ENCODE data around the gene PLAC1.

The PLAC1 gene

DNA sequence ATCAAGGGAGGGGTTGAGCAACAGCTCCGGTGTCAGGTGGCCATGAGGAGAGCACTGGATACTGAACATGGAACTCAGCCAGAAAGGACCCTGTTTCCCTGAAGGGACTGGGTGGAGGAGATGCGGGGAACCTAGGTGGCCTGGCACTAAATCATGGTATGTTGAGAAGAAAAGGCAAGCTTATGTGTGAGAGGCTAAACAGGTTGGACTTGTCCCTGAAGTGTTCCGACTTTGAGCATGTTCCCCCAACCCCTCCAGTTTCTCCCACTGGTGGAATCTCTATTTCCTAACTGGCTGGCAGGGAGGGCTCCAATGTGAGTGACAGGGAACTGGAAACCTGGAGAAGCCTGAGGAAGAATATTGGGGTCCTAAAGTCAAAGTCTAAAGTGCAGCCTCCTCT is 69.5 kb downstream of the PLAC1 start:
- DNase-seq (ENCODE audit: low read depth in 2 of 2): no peak

DNA sequence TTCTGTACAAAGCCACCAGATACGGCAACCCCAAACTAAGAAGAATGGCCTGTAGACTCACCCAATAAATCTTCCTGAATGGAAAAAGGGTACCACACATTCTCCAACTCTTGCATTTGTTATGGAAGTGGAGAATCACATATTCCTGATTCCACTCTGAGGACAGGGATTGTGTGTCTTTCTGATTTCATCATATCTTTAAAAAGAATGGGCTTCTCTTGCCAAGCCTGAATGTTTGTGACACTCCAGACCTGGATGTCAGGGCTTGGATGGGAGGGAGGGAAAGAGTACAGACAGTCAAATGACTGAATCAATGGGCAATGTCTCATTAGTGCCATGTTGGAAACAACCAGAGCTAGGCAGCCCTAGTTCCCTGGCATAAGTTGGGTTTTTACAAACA is 77.4 kb downstream of the PLAC1 start:
- no peak for DNase-seq (ENCODE audit: low read depth in 2 of 2)

DNA sequence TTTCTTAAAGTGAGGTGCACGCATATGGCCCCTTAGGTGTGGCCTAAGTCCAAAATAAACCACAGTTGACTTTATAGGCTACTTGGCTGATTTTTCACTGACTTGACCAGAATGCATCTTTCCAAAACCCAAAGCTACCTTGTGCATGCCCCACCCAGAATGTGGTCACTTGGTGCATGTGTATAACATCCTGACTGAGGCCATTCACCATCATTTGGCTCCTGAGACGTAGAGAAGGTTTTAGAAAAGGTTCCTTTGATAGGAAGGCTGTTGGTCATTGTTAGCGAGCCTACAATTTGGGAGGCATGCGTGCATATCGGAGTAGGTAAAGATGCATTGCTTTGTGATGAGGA is 84.6 kb downstream of the PLAC1 start:
- no peak for DNase-seq (ENCODE audit: low read depth in 2 of 2)

DNA sequence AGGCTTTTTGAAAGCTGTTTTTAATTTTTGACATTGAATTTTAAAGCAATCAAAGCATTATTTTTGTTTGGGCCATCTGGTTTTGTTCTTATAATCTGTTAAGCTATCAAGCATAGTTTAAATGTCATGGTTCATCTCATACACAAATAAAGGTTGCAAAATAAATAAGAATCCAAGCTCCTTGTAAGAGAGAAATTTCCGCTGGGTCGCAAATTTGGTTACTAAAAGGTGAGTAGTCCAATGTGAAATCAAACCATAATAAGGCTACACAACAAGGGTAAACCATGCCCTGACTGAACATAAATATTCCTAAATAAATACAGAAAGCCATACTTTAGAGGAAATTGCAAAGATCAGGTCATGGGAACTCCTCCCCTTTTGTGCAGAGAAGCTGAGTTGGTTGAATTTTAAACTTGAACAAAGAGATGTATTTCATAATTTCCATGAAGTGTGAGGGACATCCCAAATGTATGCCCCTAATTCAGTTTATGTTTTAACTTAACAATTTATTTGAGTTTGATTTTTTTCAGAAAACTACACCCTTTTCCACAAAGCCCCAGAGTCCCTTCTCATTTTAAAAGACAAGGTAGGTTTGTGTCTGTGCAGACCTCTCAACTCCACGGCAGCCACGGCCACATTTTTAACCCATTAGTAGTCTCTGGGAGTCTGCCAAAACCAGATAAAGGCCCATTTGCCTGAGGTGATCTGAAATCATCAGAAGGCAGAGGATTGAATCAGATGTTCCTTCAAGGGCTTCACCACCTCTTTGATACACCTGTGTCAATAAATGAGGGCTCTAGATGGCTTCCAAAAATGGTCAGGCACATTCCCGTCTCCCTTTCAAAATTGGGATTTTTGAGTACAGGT is 85.2 kb downstream of the PLAC1 start:
- no peak for DNase-seq (ENCODE audit: low read depth in 2 of 2)

DNA sequence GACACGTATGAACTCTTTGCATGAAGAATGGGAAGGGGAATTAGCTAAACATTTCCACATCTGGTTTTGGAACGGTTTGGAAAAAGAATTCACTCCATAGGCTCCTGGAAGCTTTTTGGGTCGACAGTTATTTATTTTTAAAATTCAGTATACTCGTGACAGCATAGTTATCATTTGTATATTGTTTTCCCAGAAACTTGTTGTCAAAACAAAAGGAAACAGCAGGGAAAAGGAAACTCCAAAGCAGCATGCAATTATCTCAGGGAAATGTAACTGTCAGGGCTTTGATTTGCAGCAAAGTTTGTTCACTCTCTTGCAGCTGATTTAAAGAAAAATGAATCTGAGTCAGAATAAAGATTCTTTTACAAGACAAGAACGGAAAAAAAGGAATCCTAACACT is 86.5 kb downstream of the PLAC1 start:
- DNase-seq (ENCODE audit: low read depth in 2 of 2): no peak

DNA sequence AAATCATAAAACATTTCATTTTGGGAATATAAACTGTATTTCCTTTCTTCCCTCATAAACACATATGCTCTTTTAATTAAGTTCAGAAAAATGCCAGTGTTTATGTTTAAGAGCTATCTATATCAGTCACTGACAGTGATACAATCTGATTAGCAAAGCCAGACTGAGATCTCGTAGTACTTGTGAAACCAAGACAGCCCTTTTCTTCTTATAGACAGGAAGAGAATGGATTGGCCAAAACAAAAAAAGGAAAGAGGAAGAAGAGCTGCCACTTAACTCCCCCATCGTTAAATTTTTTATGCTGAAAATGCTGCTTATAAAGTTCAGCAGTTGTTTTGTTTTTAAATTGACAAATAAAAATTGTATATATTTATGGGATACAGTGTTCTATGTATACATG is 87.4 kb downstream of the PLAC1 start:
- DNase-seq (ENCODE audit: low read depth in 2 of 2): no peak

DNA sequence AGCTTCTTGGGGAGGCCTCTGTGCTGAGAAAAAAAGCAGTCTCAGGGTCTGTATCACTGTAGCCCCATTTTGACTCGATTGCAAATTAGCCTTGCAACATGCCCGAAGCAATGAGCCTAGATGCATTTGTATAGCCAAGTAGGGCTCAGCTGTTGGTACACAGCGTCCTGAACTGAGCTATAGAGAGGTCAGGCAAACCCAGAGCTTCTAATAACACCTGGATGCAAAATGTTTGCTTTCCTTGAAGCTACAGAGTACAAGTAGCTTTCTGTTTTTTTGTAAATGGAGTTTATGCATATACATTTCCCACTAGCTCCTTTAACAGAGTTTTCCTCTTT is 87.8 kb downstream of the PLAC1 start:
- no peak for DNase-seq (ENCODE audit: low read depth in 2 of 2)

DNA sequence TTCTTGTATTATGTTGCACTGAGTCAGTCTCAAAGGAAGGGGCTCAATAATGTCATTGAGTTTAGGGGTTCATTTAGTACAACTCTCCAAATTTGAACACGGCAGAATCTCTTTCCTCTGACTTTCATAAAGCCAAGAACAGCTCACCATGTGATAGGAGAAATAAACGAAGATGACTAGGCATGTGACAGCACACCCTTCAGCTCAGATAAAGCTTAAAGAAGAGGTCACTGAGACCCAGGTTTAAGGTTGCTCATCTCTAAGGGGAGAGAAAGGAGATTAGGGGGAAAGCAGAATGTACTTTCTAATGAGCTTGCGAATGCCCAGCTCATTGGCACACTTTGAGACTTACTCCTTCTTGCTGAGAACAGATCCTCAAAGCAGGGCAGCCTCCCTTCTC is 89.0 kb downstream of the PLAC1 start:
- no peak for DNase-seq (ENCODE audit: low read depth in 2 of 2)

DNA sequence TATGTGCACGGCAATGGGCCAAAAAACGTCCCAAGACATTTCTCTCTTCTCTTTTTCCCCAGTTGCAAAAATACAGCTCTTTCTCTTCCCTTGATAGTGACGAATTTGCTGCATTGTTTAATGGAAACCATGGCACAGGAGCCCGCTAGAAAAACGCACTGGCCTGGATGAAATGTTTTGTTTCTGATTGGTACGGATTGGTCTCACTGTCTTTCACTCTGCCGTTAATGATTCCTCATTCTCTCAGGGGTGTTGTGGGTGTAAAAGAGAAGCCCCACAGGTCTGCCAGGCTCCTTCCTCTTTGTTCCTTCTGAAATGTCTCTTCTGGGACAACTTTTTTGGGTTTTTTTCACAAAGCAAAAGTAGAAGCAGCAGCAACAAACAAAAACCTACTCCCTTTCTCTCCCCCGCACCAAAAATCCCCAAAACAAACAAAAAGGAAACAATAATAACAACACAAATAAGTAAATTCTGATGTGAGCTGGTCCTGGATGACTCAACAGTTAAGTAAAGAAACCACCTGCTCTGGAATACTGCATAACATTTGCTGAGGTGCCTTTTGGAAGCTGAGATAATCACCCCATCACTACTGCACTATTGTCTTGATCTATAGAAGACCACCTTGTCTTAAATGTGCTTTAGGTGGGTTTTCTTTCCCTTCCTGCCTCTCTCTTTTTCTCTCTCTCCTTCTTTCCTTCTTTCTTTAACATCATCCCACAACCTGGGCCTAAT is 89.8 kb downstream of the PLAC1 start:
- no peak for DNase-seq (ENCODE audit: low read depth in 2 of 2)

DNA sequence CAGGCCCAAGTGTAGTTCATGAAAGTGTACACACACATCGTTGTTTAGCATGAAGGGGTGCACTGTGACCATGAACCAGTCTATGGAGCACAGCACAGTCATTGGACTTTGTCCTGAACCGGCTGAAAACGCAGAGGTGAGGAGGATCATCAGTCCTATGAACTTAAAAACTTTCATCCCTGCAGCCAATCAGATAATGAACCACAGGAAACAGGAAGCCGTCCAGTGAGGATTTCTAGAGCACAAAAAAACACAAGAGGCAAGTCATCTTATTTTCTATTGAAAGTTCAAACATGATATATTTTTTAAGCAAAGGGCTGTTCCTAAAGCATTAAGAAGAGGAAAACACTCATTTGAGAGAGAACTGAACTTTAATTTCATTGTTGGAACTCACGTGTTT is 91.8 kb downstream of the PLAC1 start:
- DNase-seq (ENCODE audit: low read depth in 2 of 2): no peak

DNA sequence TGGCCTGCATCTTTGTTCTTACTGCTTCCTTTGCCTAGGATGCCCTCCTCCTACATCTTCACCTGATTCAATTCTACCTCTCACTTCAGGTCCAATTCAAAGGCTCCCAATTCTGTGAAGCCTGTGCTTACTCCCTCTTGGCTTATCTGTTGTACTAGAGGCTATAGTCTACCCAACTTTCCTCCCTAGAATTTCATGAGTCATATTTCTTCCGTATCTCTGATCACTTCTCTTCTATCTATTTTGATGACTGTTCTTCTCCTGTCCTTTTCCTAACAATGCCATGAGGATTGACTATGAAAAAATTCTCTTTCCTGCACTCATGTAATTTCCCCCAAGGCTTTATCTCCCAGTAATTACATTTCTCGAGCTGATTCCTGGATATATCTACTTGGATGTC is 96.3 kb downstream of the PLAC1 start:
- no peak for DNase-seq (ENCODE audit: low read depth in 2 of 2)

DNA sequence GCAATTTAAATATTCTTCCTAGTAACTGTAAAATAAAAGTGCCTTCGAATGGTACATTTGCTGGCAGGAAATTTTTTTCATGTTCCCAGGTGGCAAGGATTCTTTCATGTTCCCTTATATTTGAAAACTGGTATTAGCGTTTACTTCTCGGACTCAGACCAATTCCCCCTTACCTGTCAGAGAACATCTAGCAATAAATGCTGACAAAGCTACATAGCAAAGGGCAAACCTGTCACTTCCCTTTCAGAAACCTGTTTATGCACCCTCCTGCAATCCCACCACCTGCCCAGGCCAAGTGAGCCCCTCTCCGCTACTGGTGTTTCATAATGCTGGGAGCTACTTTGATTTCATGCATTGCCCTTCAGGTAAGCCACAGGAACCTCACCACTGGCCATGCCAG is 100.1 kb downstream of the PLAC1 start:
- DNase-seq (ENCODE audit: low read depth in 2 of 2): no peak

DNA sequence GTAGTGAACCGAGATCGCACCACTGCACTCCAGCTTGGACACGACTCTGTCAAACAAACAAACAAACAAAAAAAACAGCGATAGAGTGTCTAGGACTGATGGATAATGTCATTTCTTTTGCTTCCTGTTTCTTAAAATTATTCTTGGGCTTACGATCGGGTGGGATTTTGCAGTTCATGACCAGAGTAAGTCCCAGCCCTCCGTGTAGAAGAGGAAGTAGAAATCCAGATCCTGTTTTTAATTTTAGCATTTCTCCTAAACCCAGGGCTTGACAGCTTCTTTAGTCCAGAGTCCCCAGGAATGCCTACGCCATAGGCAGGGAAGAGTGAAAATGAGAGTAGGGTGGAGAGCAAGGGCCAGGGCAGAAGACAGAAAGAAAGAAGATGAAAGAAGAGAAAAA is 104.0 kb downstream of the PLAC1 start:
- DNase-seq (ENCODE audit: low read depth in 2 of 2): no peak

DNA sequence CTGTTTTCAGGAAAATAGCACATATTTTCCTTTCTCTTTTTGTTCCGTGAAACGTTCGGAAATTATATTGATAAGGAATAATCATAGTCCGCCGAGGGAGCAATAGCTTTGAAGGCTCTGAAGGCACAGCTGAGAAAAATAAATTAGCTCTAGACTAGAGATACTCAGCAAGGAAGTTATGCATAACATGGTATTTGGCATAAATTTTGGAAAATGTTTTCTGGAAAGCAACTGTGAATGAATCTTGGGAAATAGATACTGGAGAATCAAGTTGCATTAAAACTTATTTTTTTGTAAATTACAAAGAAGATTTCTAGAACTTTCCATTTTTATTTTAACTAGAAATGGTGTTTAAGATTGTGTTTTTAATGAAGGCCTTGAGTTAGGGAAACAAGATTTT is 105.9 kb downstream of the PLAC1 start:
- DNase-seq (ENCODE audit: low read depth in 2 of 2): no peak

DNA sequence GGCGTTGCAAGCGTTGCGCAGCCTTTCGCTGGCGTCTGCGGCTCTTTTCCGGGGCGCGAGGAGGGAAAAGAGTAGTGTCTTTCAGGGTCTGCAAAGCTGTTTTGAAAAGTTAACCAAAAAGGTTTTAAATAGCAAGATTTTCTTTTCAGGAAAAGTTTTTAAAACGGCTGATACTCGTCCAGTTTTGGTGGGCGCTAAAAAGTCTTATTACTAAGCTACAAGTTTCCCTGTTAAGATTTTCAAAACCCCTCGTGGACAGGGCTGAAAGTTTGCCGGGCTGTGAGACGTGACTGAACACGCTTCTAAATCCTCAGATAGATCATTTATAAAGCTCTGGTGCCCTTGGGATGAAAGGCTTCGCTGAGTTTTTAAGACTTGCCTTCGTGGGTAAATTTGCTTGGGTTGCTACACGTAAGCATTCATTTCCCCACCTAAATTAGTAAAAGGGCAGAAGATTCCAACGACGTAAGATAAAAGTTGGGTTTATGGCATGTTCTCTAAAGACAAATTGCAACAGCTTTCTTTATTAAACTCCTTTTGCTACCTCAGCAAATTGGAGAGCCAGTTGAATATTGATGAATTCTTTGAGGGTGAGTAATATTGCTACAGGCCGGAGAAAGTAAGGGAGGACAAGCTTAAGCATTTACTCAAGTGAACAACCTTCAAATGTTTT is 106.8 kb downstream of the PLAC1 start:
- no peak for DNase-seq (ENCODE audit: low read depth in 2 of 2)

DNA sequence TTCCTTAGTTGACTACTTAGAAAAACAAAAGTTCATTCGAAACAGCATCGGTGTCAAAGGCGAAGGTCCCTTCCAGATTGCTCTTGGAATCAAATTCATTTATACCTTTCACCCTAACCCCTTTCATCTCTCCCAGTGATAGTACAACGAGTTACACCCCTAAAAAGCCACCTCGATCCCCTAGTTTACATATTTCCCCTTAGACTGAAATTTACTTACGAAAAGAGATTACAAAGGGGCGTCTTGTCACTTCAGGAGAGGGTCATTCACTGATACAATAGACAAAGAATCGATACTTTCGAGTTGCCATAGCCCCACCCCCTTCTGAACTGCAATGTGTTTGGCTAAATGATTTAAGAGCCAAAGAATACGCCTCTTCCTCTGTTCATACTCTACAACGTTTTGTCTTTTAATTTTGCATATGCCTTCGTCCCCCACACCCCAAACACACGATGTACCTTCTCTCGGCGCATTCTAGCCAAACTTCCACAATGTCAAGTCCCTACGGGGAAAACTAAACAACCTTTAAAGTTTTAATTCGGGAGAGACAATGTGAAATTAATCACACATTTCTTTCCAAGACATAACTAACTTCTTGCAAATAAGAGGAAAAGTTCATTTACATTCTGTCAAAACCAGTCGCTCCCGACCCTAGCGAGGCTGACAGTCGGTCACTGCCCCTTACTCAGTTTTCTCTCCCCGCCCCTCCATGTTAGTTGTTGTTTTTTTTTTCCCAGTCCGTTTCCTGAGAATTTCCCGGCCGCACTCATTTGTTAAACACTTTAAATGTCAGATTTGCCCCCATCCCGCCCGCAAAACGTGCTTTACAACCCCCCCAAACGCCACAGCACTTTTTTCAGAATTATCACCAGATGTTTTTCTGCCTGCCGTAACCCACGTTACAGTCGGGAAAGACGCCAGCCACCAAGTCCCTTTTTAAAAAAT is 109.7 kb downstream of the PLAC1 start:
- no peak for DNase-seq (ENCODE audit: low read depth in 2 of 2)

DNA sequence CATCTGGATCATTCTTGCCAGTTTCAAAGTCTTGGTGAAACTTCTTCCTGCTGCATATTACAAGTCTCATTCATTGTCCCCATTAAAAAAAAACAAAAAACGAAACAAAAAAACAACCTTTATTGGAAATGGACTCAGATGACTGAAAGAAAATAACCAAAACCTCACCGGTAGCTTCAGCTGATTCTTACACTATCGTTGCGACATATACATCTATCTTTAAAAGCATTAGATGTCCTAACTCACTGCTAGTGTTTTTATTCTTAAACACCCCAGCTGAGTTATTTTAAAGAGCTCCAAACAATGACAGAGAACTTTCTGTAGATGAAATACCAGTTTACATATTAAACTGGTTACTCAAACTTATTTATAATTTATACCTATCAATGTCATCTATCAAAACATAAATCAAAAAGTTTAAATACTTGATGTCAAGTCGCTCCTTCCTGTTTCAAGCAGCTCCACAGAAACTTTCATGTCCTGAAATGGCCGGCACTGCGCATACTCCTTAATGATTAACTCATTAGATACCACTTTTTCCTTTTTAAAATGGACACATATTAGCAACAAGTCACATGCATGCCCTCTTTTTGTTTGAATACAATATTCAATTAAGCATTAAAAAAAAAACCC is 111.1 kb downstream of the PLAC1 start:
- DNase-seq (ENCODE audit: low read depth in 2 of 2): no peak

DNA sequence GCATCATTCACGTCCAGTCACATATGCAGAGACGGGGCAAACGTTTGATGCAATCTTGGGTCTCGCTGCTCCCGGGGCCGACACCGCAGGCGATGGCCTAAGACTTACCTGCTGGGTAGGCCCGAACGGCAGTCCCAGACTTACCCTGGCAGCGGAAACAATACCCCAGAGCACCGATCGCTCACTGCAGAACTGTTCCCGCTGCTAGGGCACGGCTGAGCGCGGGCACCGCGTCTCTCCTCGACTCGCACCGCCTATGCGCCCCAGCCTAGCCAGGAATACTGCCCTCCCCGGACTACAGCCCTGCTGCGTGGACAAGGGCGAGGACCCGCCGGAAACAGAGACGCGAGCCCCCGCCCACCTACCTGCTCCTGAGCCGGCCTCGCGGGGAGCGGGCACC is 112.1 kb downstream of the PLAC1 start:
- DNase-seq (ENCODE audit: low read depth in 2 of 2): no peak

DNA sequence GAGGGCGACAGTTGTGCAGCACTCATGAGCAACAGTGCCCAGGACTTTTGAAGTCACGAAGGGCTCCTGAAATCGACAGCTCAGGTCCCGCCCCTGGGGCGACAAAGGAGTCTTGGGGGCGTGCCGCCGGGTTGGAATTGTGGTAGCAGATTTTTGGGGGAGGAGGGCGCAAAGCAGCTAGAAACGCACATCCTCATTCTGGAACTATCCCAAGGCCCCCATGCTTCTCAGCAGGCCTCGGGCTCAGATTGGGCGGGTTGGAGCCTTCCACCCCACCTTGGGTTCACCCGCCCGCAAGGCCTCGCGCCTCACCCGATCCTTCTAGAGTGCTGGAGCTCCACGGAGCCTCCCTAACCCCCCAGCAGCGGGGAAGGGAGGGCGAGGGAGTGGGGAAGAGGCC is 112.8 kb downstream of the PLAC1 start:
- DNase-seq (ENCODE audit: low read depth in 2 of 2): no peak

DNA sequence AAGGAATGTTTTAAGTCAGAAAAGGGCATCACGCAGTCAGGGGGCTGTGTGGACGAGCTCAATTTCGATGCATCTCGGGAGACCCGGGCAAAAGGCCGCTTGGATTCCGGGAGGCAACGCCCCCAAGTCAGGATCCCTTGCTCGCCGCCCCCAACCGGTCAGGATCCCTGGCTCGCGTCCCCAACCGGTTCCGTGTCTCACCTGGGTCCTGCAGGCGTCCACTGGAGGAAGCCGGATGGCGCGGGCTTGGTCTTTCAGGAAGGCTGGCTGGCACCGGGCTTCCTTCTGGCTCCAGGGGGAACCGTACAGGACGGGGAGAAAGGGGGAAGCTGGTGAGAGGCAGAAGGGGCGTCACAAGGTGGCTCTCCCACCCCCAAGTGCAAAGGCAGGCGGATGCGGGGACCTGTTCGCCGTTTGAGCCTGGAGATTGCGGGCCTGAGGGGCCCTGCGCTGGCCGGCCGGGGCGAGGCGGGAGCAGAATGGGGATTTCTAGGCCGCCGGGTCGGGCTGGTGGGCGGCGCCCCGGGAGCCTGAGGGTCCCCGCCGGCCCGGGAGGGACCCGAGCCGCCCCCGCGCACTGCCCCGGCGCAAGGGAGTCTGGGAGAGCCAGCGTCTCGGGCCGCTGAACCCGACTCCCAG is 113.6 kb downstream of the PLAC1 start:
- no peak for DNase-seq (ENCODE audit: low read depth in 2 of 2)

DNA sequence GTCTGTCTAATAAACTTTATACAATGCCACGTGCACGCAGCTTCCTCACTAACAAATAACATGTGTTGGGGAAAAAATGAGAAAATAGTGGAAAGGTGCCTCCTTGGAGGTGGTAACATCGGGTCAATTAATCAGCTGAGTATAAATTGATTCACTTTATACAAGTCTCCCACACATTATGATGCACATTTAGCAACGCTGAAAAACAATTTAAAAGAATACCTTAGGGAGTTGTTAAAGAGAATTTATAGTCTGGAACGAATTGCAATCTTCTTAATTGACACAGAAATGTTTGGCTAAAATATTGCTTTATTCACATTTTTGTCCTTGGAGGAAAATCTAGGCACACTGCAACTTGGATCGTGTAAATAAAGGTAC is 114.1 kb downstream of the PLAC1 start:
- DNase-seq (ENCODE audit: low read depth in 2 of 2): no peak

Data from stimulated activated CD8-positive, alpha-beta memory T cell treated with anti-CD3 and anti-CD28 coated beads, Interleukin-2, amount 100 ng/mL, for 48 hours (primary cell).